Activated gamma-delta T cell (primary cell): ENCODE data around the gene RSAD2.

Source experiments
- DNase-seq: peaks from one replicate; lab custom pipeline; 2025; lab: John Stamatoyannopoulos, UW

RSAD2 gene

DNA sequence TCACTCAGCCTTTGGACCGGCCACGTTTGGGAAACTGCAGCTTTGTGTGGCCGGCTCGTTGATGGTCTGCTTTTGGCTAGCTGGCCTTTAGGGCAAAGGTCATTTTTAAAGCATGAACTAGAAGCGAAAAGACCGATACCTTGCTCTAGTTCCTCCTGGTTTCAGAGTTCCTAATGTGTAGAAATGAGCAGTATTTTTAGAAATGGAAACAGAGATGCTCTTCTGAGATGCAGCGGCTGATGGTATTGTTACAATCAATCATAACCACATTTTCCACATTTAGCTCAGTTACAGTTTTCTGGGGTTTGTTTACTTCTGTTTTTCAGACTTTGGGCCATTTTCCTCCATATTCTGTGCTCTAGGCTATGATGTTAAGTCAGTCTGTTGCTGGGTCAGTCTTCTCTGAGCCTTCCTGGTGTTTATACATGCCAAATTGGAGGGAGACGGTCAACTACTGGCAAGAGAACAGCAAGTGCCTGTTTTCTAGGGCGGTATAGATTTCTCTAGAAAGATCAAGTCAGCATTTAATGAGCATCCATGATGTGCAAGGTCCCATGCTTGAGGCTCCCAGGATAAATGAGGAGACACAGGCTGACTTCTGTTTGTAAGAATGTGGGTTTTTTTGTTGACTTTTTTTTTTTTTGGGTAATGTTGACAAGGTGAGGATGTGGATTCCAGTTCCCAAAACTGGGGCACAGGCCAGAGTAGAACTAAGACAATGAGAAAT is 67.7 kb downstream of the RSAD2 start:
- no peak for DNase-seq

- DNase-seq, result no peak
These were observed 68.2 kb downstream of the RSAD2 start for GRCh38 chr2:6945821-6946220.

- no peak for DNase-seq
These were observed 69.1 kb downstream of the RSAD2 start for GRCh38 chr2:6946722-6947121.
